Limb (tissue), 2 donors: Measurements from ENCODE around the gene LELP1.
A peak's percentile ranks its signal among the peaks of the same experiment; 100 is the strongest.
"Not testable (repeated sequence)": the region's sequence is repeated elsewhere in the genome, so short reads cannot be mapped to it uniquely, and the experiment has no call there.

Source experiments
- DNase-seq, 2 donors: peaks; one replicate each; pipeline ENCODE4 v3.0.0-alpha.2; 2016; ENCODE audit errors: extremely low spot score in 2 of 2

LELP1 gene

GRCh38 chr1:153203130-153203529 lies at the start of gene LELP1:
Gene LELP1 (plus strand): TSS chr1:153203430. CDS start chr1:153204708, 1,278 bp downstream.
- no peak for DNase-seq

DNA sequence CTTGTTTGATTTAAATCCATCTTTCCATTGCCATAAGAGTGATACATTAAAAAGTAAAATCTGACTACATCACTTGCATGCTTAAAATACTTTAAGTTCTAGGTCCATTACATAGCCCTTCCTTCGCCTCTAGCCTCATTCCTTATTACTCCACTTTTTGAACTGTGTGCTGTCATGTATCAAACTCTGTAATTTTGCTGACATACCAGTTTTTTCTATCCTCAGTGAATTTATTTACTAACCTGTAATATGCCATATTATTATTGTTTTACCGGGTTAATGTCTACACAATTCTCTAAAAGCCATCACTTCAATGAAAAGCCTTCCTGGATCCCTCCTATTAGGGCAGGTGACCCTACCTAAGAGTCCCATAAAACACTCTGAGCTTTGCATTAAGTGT lies 47.7 kb upstream of the LELP1 start:
- no peak for DNase-seq

DNA sequence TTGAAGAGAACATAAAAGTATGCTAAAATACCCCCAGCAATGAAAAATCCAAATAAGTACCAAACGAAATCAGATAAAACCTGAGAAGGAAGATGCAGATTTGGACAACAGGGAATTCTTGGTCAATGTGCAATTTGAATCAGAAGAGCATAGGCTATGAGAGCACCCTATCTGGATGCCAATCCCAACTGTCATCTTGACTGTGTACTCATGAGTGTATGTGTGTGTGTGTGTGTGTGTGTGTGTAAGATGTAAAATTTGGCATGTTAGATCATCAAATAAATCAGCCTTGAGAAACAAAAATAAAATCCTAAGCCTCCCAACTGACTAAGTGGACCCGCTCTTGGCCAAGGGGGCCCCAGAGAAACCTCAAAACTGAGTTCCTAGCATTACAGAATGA lies 34.5 kb upstream of the LELP1 start:
- DNase-seq = no peak

GRCh38 chr1:153174624-153175023 lies 28.6 kb upstream of the LELP1 start:
- DNase-seq = no peak

DNA sequence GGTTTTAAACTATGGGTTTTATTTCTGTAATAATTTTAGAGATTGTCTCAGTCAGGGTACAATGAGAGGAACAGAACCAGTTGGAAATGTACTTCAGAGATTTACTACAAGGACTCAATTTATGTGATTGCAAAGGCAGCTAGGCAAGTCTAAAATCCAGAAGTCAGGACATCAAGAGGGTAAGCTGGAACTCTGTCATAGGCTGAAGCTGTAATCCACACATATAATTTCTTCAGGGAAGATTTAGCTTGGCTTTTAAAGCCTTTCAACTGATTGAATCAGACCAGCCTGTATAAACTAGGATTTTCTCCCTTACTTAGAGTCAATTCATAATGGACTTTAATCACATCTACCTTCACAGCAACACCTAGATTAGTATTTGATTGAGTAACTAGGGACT lies 24.3 kb upstream of the LELP1 start:
- no peak for DNase-seq

DNA sequence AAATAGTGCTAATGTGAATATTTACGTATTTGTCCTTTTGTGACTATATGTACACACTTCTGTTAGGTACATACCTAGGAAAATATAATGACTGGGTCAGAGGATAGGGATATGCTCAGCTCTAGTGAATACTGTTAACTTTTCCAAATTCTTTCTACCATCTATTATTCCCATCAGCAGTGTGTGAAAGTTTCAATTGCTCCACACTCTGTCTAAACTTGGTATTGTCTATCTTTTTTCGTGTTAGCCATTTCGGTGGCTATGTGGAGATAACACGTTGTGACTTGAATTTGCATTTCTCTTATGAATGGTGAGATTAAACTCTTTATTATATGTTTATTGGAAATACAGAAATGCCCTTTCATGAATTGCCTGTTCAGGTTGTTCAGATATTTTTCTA lies 22.7 kb upstream of the LELP1 start:
- no peak for DNase-seq

- DNase-seq = not testable (repeated sequence)
These were observed 14.9 kb upstream of the LELP1 start for GRCh38 chr1:153188301-153188700.

DNA sequence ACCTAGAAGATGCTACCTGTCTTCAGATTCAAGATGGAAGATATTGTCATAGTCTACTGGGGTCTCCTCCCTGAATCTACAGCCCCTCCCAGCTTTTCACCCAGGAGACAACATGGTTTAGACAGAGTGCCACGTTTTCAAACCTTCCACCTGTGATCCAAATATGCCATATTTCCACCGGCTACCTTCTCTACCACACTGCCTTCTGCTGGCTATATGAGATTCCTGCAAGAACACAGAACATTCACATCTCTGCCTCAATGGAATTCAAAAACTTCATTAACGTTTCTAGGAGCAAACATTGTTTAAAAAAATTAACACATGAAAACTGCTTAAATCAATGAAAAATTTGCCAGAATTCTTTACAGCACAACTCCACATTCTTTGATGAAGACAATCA lies 12.9 kb upstream of the LELP1 start:
- DNase-seq = no peak

DNA sequence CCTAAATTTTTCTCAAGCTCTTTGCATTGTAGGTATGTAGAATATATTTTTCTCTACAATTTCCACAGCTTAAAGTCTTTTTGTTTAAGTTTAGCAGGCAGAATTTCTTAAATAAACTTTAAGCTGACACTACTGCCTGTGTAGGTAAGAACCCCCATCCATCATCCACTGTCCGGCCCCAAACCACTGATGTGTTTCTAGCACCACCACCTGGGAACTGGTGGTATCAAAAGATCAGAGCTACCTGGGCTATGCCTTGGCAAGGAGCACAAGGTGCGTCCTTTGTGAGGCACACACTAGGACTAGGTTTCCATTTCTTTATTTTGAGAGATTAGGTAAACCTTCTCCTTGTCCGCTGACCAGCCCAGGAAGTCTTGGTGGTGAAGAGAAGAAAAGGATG lies 10.5 kb upstream of the LELP1 start:
- DNase-seq = no peak

DNA sequence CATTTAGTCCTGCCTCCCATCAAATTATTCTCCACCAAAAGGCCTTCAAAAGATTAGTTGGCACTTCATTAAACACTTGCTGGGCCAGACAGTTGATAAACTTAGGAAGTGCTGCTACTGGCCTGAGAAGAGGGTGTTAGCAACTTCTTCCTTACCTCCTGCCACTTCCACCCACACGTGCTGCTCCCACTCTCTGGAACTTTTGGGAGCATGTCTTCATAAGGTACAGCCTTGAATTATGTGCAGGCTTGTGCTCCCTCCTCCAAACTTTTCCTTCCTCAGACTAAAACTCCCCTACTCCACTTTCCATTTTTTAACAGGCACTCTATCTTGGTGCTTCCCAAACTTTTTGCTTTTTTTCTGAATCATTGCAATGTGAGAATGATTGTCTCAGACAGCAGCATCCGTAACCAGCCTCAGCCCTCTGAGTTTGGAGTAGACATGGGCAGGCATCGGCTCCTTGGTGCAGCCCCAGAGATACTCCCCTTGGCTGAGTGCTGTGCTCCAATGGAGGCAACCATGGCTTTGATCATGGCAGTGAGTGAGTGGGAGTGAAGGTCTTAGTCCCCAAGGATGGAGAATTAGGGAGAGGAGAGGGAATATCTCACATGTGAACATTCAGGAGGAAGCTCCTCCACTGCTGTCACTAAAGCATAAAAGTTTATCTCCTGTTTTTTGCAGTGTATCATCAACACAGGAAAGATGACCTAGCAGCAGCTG lies 8.7 kb upstream of the LELP1 start:
- DNase-seq = no peak

DNA sequence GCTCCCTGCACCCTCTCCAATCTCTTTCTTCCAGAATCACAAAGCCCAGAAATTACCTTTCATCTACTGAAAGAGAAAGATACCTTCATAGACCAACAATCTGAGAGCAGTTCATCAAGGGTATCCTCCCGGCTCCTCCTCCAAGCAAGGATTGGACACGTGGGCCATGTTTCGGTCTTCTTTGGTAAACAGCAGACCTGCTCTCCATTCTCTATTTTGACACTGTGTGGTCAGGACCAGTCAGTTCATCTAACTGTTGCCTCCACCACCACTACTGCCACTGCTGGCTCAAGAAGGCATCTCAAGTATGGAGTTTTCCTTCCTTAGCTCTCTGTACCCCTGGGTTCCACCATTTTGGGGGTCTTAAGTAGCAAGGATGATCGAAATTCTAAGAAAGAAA lies 8.0 kb upstream of the LELP1 start:
- no peak for DNase-seq

DNA sequence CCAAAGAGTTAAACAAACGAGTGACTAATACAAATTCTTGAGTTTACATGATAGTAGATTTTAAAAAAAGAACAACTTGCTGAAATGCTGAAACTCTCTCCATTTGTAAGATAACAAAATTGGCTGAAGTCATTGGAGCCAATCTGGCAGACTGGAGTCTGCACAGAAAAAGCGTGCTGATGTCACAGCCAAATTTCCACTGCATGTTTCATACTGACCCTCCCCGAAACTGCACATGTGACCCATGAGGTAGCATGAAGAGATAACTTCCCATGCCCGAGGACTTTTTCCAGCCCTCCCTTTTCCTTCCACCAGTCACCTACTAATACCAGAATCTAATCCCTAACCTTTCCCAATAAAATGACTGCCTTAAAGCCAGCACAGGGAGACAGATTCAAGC lies 1.2 kb upstream of the LELP1 start:
- no peak for DNase-seq

GRCh38 chr1:153206631-153207030 lies 3.4 kb downstream of the LELP1 start:
- no peak for DNase-seq

GRCh38 chr1:153210206-153210605 lies 7.0 kb downstream of the LELP1 start:
- DNase-seq = no peak

- DNase-seq = no peak
These were observed 9.0 kb downstream of the LELP1 start for GRCh38 chr1:153212201-153212600.

- no peak for DNase-seq
These were observed 10.3 kb downstream of the LELP1 start for GRCh38 chr1:153213519-153213918.

- no peak for DNase-seq
These were observed 14.0 kb downstream of the LELP1 start, which contains the start of gene PRR9 for GRCh38 chr1:153217212-153217611. Gene PRR9 (plus strand): TSS chr1:153217584. CDS start chr1:153218145, 561 bp downstream.

DNA sequence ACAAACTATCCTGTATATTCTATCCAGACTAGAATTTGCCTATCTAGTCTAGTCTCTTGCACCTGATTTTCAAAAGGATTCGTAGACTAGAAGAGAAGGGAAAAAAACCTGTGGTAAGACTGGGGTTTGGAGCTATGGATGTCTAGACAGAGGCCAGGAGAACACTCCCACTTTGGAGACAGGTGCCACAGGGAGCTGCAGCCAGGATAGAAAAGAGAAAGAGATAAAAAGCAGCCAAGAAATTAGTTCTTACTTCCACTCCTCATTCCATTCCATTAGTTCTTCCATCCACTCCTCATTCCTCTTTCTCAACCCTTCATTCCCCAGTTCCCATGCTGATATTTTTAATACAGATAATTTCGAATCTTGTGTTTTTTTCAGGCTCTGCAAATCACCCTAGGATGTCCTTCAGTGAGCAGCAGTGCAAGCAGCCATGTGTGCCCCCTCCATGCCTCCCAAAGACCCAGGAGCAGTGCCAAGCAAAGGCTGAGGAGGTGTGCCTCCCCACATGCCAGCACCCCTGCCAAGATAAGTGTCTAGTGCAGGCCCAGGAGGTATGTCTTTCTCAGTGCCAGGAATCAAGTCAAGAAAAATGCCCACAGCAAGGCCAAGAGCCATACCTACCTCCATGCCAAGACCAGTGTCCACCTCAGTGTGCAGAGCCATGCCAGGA lies 14.7 kb downstream of the LELP1 start:
- no peak for DNase-seq

DNA sequence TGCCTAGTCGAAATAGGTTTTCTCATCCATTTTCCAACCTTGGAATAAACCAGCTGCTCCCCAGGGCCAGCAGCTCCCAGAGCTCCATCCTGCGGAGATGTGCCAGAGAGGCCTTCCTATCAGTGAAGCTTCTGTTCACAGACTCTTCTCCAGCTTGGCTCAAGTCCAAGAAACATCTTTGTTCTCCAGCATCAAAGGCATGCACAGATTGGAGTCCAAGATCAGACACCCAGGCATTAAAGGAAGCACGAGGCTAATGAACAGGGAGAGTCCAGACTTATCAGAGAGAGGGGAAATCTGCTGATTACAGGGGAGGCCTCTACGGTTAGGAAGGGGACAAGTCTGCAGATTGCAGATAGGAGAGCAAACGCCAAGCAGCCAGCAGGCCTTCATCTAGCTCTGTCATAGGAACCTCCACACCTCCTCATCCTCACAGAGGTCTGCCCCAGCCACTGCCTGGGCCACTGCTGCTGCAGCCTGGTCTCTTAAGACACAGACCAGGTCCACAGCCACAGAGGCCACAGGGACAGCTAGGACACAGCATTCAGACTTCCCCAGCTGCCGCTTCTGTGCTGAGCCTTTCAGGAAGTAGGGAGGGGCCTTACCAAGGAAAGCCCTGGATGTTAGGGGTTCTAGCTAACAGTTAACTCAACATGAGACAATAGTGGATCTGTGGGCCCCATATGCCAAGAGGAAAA lies 17.5 kb downstream of the LELP1 start:
- peak in 1 of 2 donors; percentile 8 for DNase-seq

GRCh38 chr1:153223040-153223891 lies 20.0 kb downstream of the LELP1 start:
- DNase-seq = peak; percentile 7 to 63

DNA sequence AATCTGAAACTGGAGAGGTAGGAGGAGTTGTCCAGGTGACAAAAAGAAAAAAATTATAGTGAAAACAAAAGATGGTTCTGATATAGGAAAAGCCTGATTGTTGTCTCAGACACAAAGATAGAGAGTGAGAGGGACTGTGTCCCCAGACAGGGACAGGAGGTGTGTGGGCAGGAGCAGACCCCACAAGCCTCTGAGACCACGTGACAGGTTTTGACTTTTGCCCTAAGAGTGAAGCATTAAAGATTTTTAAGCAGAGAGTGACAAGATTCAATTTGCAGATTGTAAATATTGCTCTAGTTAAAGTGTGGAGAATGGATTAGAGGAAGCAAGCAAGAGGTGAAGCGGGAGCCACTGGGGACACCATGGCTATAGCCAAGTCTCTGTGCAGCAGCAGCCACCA lies 24.6 kb downstream of the LELP1 start:
- DNase-seq = no peak

DNA sequence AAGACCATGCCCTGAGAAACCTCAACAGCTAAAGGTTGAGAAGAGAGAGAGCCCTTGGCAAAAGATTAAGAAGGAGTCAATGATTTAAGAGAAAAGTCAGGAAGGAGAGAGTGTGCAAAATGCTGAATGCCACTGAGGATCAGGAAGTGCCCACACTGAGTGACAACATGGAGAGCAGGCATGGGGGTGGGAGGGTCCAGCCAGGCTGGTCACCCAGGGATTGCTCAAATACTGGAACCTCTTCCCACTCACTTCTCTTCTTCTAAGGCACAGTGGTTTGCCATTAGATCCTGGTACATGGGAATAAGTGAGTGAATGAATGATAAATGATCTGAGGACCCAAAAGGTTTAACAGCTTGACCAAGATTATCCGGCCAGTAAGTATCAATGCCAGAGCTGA lies 25.3 kb downstream of the LELP1 start:
- no peak for DNase-seq
